SK-N-SH (cell line): Measurements from ENCODE around the gene NUDT19.

Source experiments
- CTCF ChIP-seq: fragments of 200-600 bp; sonication (generic); IDR thresholded peaks from 2 replicates; pipeline ENCODE4 v1.6.1; 2017; ENCODE audit warnings: antibody characterized with exemption, mild to moderate bottlenecking, moderate library complexity
- EZH2phosphoT487 ChIP-seq: fragments of 200-600 bp; sonication (generic); IDR thresholded peaks from 2 replicates; pipeline ENCODE4 v1.6.1; 2017; ENCODE audit warnings: low read depth, mixed run types, mild to moderate bottlenecking, antibody characterized with exemption, moderate library complexity, borderline replicate concordance
- FOSL2 ChIP-seq: IDR thresholded peaks from 2 replicates; pipeline ENCODE4 v1.4.0; 2012; ENCODE audit warnings: low read depth, mild to moderate bottlenecking, moderate library complexity, borderline replicate concordance
- JUND ChIP-seq: IDR thresholded peaks from 2 replicates; pipeline ENCODE4 v1.4.0; 2012

- no peak for TF ChIP-seq JUND
- TF ChIP-seq FOSL2 = no peak
- no peak for TF ChIP-seq CTCF
- TF ChIP-seq EZH2phosphoT487 = no peak
These were observed 15.3 kb upstream of the NUDT19 start for GRCh38 chr19:32676186-32676894.
